Activated T-cell treated with anti-CD3 and anti-CD28 coated beads, Interleukin-2, amount 50 U/mL, for 4 hours (primary cell): ENCODE results near the gene STOML3. TPM values are rescaled to one million over a fixed set of nuclear protein-coding genes. Genes with fewer than 3 reads are reported as not detected.

Experiments
- ATAC-seq, 2 donors: fragments of 200-7000 bp; cut with Tn5 transposase; one replicate each; pipeline ENCODE4 v1.10.0; 2021
- DNase-seq: peaks from one replicate; pipeline ENCODE4 v3.0.0-alpha.2; 2020
- H3K27me3 Mint-ChIP-seq: one replicate; pipeline ENCODE4 v1.8.0; 2021; ENCODE audit warnings: low read depth, mixed read lengths
- H3K36me3 Mint-ChIP-seq: one replicate; pipeline ENCODE4 v1.8.0; 2022; ENCODE audit warnings: mixed read lengths; ENCODE audit not compliant: insufficient read depth
- H3K4me1 Mint-ChIP-seq: one replicate; pipeline ENCODE4 v1.8.0; 2021; ENCODE audit warnings: low read depth, mixed read lengths
- H3K4me3 Mint-ChIP-seq: one replicate; pipeline ENCODE4 v1.8.0; 2021; ENCODE audit warnings: mild to moderate bottlenecking, moderate library complexity, mixed read lengths
- H3K9me3 Mint-ChIP-seq: one replicate; pipeline ENCODE4 v1.8.0; 2021; ENCODE audit warnings: mixed read lengths
- total RNA-seq, 3 donors: library from RNA; stranded (reverse); gene quantifications; one replicate each; pipeline ENCODE4 v1.2.1, GENCODE V29; 2021

The STOML3 gene
- total RNA-seq, 3 donors from 2014 or later: not detected

- Mint-ChIP-seq H3K9me3 (no peaks in the 10 kb centered on the region), H3K4me1 (no peaks in the 10 kb centered on the region), H3K4me3 (no peak overlapping the region), H3K27me3 (peaks cover 15% of the 10 kb centered on the region), H3K36me3 (no peaks in the 10 kb centered on the region)
- ATAC-seq (no peak), DNase-seq (no peak)
Measured at GRCh38 chr13:38960175-38960574, 30.5 kb downstream of the STOML3 start.

- Mint-ChIP-seq H3K9me3 (no peaks in the 10 kb centered on the region), H3K27me3 (peaks cover 8% of the 10 kb centered on the region), H3K4me1 (no peaks in the 10 kb centered on the region), H3K4me3 (no peak overlapping the region), H3K36me3 (no peaks in the 10 kb centered on the region)
- ATAC-seq (no peak), DNase-seq (no peak)
Measured at GRCh38 chr13:38957794-38958592, 32.6 kb downstream of the STOML3 start.

- DNase-seq (no peak), ATAC-seq (no peak)
- no peak overlapping the region for H3K4me3 Mint-ChIP-seq
- H3K9me3 Mint-ChIP-seq: no peaks in the 10 kb centered on the region
- H3K4me1 Mint-ChIP-seq: no peaks in the 10 kb centered on the region
- no peaks in the 10 kb centered on the region for H3K36me3 Mint-ChIP-seq
- H3K27me3 Mint-ChIP-seq: peaks cover 4% of the 10 kb centered on the region
Measured at GRCh38 chr13:38954844-38955243, 35.8 kb downstream of the STOML3 start.

- H3K9me3 Mint-ChIP-seq: no peaks in the 10 kb centered on the region
- DNase-seq (no peak), ATAC-seq (no peak)
- no peaks in the 10 kb centered on the region for H3K4me1 Mint-ChIP-seq
- no peak overlapping the region for H3K4me3 Mint-ChIP-seq
- H3K36me3 Mint-ChIP-seq: no peaks in the 10 kb centered on the region
- peaks cover 5% of the 10 kb centered on the region for H3K27me3 Mint-ChIP-seq
Measured at GRCh38 chr13:38954291-38954690, 36.3 kb downstream of the STOML3 start.

GRCh38 chr13:38952827-38953226, 37.8 kb downstream of the STOML3 start:
- no peak overlapping the region for H3K4me3 Mint-ChIP-seq

GRCh38 chr13:38951525-38952313, 38.9 kb downstream of the STOML3 start:
- peaks cover 2% of the 10 kb centered on the region for H3K27me3 Mint-ChIP-seq
- no peak for DNase-seq
- H3K36me3 Mint-ChIP-seq: no peaks in the 10 kb centered on the region
- no peak overlapping the region for H3K4me3 Mint-ChIP-seq
- no peaks in the 10 kb centered on the region for H3K4me1 Mint-ChIP-seq
- ATAC-seq: no peak
- no peaks in the 10 kb centered on the region for H3K9me3 Mint-ChIP-seq

More at GRCh38 chr13:38952827-38953226, 37.8 kb downstream of the STOML3 start:
- Mint-ChIP-seq H3K4me1 (no peaks in the 10 kb centered on the region), H3K27me3 (peaks cover 2% of the 10 kb centered on the region), H3K9me3 (no peaks in the 10 kb centered on the region), H3K36me3 (no peaks in the 10 kb centered on the region)
- DNase-seq (no peak), ATAC-seq (no peak)

GRCh38 chr13:38950987-38951386, 39.6 kb downstream of the STOML3 start:
- DNase-seq (no peak), ATAC-seq (no peak)
- H3K27me3 Mint-ChIP-seq: peaks cover 5% of the 10 kb centered on the region
- no peaks in the 10 kb centered on the region for H3K4me1 Mint-ChIP-seq
- H3K9me3 Mint-ChIP-seq: no peaks in the 10 kb centered on the region
- H3K4me3 Mint-ChIP-seq: no peak overlapping the region
- no peaks in the 10 kb centered on the region for H3K36me3 Mint-ChIP-seq

GRCh38 chr13:38947054-38947453, 43.6 kb downstream of the STOML3 start:
- Mint-ChIP-seq H3K36me3 (no peaks in the 10 kb centered on the region), H3K9me3 (no peaks in the 10 kb centered on the region), H3K4me3 (no peak overlapping the region), H3K4me1 (no peaks in the 10 kb centered on the region), H3K27me3 (peaks cover 5% of the 10 kb centered on the region)
- no peak for DNase-seq
- no peak for ATAC-seq

- Mint-ChIP-seq H3K27me3 (peaks cover 3% of the 10 kb centered on the region), H3K9me3 (no peaks in the 10 kb centered on the region), H3K4me1 (no peaks in the 10 kb centered on the region), H3K4me3 (no peak overlapping the region), H3K36me3 (no peaks in the 10 kb centered on the region)
- DNase-seq: no peak
- no peak for ATAC-seq
Measured at GRCh38 chr13:38944219-38944618, 46.4 kb downstream of the STOML3 start.

GRCh38 chr13:38943231-38943630, 47.4 kb downstream of the STOML3 start:
- peaks cover 3% of the 10 kb centered on the region for H3K27me3 Mint-ChIP-seq
- no peaks in the 10 kb centered on the region for H3K9me3 Mint-ChIP-seq
- ATAC-seq: no peak
- H3K4me3 Mint-ChIP-seq: no peak overlapping the region
- H3K4me1 Mint-ChIP-seq: no peaks in the 10 kb centered on the region
- no peaks in the 10 kb centered on the region for H3K36me3 Mint-ChIP-seq
- DNase-seq: no peak

GRCh38 chr13:38941353-38941945, 49.2 kb downstream of the STOML3 start:
- Mint-ChIP-seq H3K4me1 (no peaks in the 10 kb centered on the region), H3K36me3 (no peaks in the 10 kb centered on the region)

GRCh38 chr13:38933786-38934185, 56.8 kb downstream of the STOML3 start:
- ATAC-seq: no peak
- Mint-ChIP-seq H3K9me3 (no peaks in the 10 kb centered on the region), H3K27me3 (peaks cover 8% of the 10 kb centered on the region), H3K4me1 (no peaks in the 10 kb centered on the region), H3K4me3 (no peak overlapping the region), H3K36me3 (no peaks in the 10 kb centered on the region)
- DNase-seq: no peak

More at GRCh38 chr13:38941353-38941945, 49.2 kb downstream of the STOML3 start:
- DNase-seq (no peak), ATAC-seq (no peak)
- Mint-ChIP-seq H3K4me3 (no peak overlapping the region), H3K27me3 (peaks cover under 1% of the 10 kb centered on the region), H3K9me3 (no peaks in the 10 kb centered on the region)

- ATAC-seq: no peak
- no peaks in the 10 kb centered on the region for H3K36me3 Mint-ChIP-seq
- H3K4me3 Mint-ChIP-seq: no peak overlapping the region
- no peaks in the 10 kb centered on the region for H3K9me3 Mint-ChIP-seq
- H3K4me1 Mint-ChIP-seq: no peaks in the 10 kb centered on the region
- DNase-seq: no peak
- H3K27me3 Mint-ChIP-seq: peaks cover 27% of the 10 kb centered on the region
Measured at GRCh38 chr13:38922170-38922569, 68.5 kb downstream of the STOML3 start.

GRCh38 chr13:38921081-38921480, 69.5 kb downstream of the STOML3 start:
- DNase-seq: no peak
- no peak for ATAC-seq
- Mint-ChIP-seq H3K27me3 (peaks cover 24% of the 10 kb centered on the region), H3K36me3 (no peaks in the 10 kb centered on the region), H3K9me3 (no peaks in the 10 kb centered on the region), H3K4me3 (no peak overlapping the region), H3K4me1 (no peaks in the 10 kb centered on the region)
